Measurements from ENCODE around the gene DYRK4. TPM values are rescaled to one million over a fixed set of nuclear protein-coding genes. Genes with fewer than 3 reads are reported as not detected.

DYRK4 gene
- total RNA-seq, 2 experiments from 2014 or later: 35.0 TPM

DNA sequence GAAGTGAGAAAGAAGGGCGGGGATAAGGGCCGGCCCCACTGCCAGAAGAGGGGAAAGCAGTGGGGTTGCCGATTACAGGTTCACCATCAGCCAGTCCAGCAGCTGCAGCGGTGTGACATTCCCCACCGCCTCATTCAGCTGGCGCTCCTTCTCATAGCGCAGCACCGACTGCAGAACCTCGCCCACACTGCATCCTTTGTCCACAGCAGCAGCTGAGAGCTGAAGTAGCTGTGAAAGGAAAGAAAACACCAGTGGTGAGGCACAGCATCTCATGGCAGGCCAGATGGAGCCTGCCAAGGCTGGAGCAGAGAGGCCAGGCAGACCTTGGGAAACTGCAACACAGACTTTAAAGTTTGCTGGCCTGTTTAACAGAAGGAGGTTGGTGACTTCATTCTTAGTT is 53.7 kb downstream of the DYRK4 start:
- no peaks in the 10 kb centered on the region for H3K4me1 Mint-ChIP-seq (ENCODE audit: low read depth)
- H3K27me3 Mint-ChIP-seq: no peaks in the 10 kb centered on the region
- no peaks in the 10 kb centered on the region for H3K9me3 Mint-ChIP-seq
- ChIA-PET CTCF (interaction anchor here (1.7 kb wide), 1 partner anchor 10 kb away, joined by 4 read pairs; no protein-coding TSS in a partner anchor), POLR2A (no interaction called here)
- H3K27ac Mint-ChIP-seq: no peak overlapping the region
- no peak overlapping the region for H3K4me3 Mint-ChIP-seq
- intact Hi-C loops (cut with micrococcal nuclease): no loop called here
- TF ChIP-seq, protein P1, sequence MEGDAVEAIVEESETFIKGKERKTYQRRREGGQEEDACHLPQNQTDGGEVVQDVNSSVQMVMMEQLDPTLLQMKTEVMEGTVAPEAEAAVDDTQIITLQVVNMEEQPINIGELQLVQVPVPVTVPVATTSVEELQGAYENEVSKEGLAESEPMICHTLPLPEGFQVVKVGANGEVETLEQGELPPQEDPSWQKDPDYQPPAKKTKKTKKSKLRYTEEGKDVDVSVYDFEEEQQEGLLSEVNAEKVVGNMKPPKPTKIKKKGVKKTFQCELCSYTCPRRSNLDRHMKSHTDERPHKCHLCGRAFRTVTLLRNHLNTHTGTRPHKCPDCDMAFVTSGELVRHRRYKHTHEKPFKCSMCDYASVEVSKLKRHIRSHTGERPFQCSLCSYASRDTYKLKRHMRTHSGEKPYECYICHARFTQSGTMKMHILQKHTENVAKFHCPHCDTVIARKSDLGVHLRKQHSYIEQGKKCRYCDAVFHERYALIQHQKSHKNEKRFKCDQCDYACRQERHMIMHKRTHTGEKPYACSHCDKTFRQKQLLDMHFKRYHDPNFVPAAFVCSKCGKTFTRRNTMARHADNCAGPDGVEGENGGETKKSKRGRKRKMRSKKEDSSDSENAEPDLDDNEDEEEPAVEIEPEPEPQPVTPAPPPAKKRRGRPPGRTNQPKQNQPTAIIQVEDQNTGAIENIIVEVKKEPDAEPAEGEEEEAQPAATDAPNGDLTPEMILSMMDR (IDR thresholded peaks at IDR 0.05): no peak
- DNase-seq (no peak), ATAC-seq (no peak)
- peaks cover 7% of the 10 kb centered on the region for H3K36me3 Mint-ChIP-seq (ENCODE audit: low read depth)

DNA sequence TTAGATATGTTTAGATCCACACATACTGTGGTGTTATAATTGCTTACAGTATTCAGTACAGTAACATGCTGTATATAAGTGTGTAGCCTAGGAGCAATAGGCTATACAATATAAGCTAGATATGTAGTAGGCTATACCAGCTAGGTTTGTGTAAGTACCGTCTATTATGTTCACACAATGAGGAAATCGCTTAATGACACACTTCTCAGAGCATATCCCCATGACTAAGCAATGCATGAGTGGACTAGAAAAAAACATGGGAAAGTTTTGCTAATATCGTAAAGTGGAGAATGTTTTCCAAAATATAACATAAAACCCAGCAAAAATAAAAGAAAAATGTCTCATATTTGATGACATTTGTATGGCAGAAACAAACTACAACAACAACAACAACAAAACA is 59.5 kb downstream of the DYRK4 start:
- Mint-ChIP-seq H3K4me3 (no peak overlapping the region), H3K36me3 (ENCODE audit: low read depth) (no peaks in the 10 kb centered on the region), H3K27ac (no peak overlapping the region), H3K9me3 (no peaks in the 10 kb centered on the region), H3K27me3 (peaks cover 3% of the 10 kb centered on the region), H3K4me1 (ENCODE audit: low read depth) (no peaks in the 10 kb centered on the region)
- ATAC-seq (no peak), DNase-seq (no peak)
- intact Hi-C loops (cut with micrococcal nuclease): no loop called here
- TF ChIP-seq, protein P1 (IDR thresholded peaks at IDR 0.05): no peak
- ChIA-PET POLR2A (interaction anchor here (0.5 kb wide), 1 partner anchor 756 kb away, joined by 3 read pairs; no protein-coding TSS in a partner anchor), CTCF (interaction anchor here (1.2 kb wide), 1 partner anchor 19 kb away, joined by 3 read pairs; no protein-coding TSS in a partner anchor)

DNA sequence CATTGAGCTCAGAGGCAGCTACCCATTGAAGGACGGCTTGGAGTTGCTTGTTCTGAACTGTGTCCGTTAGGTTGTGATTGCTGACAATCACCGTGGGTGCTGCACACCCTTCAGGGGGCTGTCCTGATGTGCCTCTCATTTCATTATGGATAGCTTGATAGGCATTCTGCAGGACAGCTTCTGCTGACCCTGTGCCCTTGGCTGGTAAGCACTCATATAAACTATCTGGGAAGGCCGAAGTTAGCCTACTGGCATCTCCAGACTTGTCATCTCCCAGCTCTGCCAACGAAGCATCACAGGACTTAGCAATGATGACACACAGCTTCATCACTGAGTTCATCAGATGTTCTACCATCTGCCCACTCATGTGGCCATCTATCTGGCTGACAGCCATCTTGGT is 64.5 kb downstream of the DYRK4 start:
- peaks cover 3% of the 10 kb centered on the region for H3K27me3 Mint-ChIP-seq
- H3K36me3 Mint-ChIP-seq (ENCODE audit: low read depth): no peaks in the 10 kb centered on the region
- TF ChIP-seq, protein P1 (IDR thresholded peaks at IDR 0.05): no peak
- H3K4me3 Mint-ChIP-seq: no peak overlapping the region
- ATAC-seq (no peak), DNase-seq (no peak)
- H3K9me3 Mint-ChIP-seq: no peaks in the 10 kb centered on the region
- CTCF ChIA-PET: interaction anchor here (1.1 to 1.4 kb wide), 2 partner anchors 15 to 38 kb away, joined by 3 read pairs; no protein-coding TSS in a partner anchor
- intact Hi-C loops (cut with micrococcal nuclease): no loop called here
- no peak overlapping the region for H3K27ac Mint-ChIP-seq
- H3K4me1 Mint-ChIP-seq (ENCODE audit: low read depth): no peaks in the 10 kb centered on the region
- POLR2A ChIA-PET: interaction anchor here (0.6 kb wide), 1 partner anchor 312 kb away, joined by 3 read pairs; no protein-coding TSS in a partner anchor

DNA sequence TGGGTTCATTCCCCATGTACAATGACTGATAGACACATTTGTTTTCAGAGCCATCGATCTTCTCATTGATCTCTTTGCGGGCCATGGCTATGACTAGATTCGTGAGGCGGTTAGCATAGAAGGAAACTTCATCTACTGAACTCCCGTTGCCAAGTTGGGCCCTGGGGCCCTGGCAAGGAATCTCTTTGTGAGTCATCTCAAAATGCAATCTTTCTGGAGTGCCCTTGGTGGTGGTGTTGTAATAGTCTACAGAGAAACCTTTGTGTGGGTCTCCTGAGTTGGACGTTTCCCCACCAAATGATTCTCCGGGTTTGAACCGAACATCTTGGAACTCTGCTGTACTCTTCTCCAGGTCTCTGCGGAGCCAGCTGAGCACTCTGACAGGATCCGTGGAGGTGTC is 66.4 kb downstream of the DYRK4 start:
- CTCF ChIA-PET: interaction anchor here (0.9 to 1.0 kb wide), 2 partner anchors 14 to 24 kb away, joined by 3 to 5 read pairs; no protein-coding TSS in a partner anchor

DNA sequence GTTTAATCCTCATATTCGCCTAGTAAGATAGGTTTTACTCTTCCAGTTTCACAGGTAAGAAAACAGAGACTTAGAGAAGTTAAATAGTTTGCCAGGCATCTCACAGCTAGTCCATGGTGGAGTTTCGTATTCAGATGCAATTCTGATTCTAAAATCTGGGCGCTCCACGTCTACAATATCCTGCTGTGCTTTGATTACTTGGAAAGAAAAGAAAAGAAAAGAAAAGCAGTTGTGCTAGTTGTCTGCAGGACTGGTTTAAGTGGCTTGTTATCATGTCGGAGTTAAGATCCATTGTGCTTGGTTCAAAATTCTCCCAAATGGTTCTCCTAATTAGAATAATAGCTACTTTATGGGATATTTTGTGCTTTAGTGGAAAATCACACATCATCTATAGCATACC is 68.3 kb downstream of the DYRK4 start:
- CTCF ChIA-PET: interaction anchor here (1.3 kb wide), 1 partner anchor 12 kb away, joined by 4 read pairs; no protein-coding TSS in a partner anchor

More for the DNA sequence above, 66.4 kb downstream of the DYRK4 start:
- no peaks in the 10 kb centered on the region for H3K36me3 Mint-ChIP-seq (ENCODE audit: low read depth)
- POLR2A ChIA-PET: interaction anchor here (1.1 kb wide), 1 partner anchor 10 kb away, joined by 3 read pairs; no protein-coding TSS in a partner anchor
- intact Hi-C loops (cut with micrococcal nuclease): no loop called here
- H3K4me1 Mint-ChIP-seq (ENCODE audit: low read depth): no peaks in the 10 kb centered on the region
- DNase-seq (no peak), ATAC-seq (no peak)
- TF ChIP-seq, protein P1 (IDR thresholded peaks at IDR 0.05): no peak
- no peaks in the 10 kb centered on the region for H3K9me3 Mint-ChIP-seq
- no peak overlapping the region for H3K4me3 Mint-ChIP-seq
- no peak overlapping the region for H3K27ac Mint-ChIP-seq
- peaks cover 3% of the 10 kb centered on the region for H3K27me3 Mint-ChIP-seq

More for the DNA sequence above, 68.3 kb downstream of the DYRK4 start:
- Mint-ChIP-seq H3K36me3 (ENCODE audit: low read depth) (no peaks in the 10 kb centered on the region), H3K27ac (no peak overlapping the region), H3K27me3 (peaks cover 3% of the 10 kb centered on the region), H3K9me3 (no peaks in the 10 kb centered on the region), H3K4me1 (ENCODE audit: low read depth) (no peaks in the 10 kb centered on the region), H3K4me3 (no peak overlapping the region)
- DNase-seq: no peak
- intact Hi-C loops (cut with micrococcal nuclease): no loop called here
- TF ChIP-seq, protein P1 (IDR thresholded peaks at IDR 0.05): no peak
- ATAC-seq: no peak
- POLR2A ChIA-PET: no interaction called here

All from activated CD8-positive, alpha-beta T cell treated with anti-CD3 and anti-CD28 coated beads for 36 hours (primary cell).